Ovary (tissue), 9 donors: Measurements from ENCODE around the gene CYP27C1. TPM values are rescaled to one million over a fixed set of nuclear protein-coding genes. Genes with fewer than 3 reads are reported as not detected.

Experiments used
- DNase-seq, 5 donors: peaks; one replicate each; pipeline ENCODE4 v3.0.0-alpha.2; 2019 to 2020
- H3K27ac ChIP-seq, 2 donors: fragments of 200-600 bp; one replicate each; pipeline versions ENCODE4 v1.5.1 to v1.8.0; 2019 to 2022
- H3K27me3 ChIP-seq: fragments of 200-600 bp; one replicate; pipeline ENCODE4 v1.8.0; 2022
- H3K36me3 ChIP-seq: fragments of 200-600 bp; sonication (generic); one replicate; pipeline ENCODE4 v1.5.1; 2019
- H3K4me1 ChIP-seq: one replicate; pipeline ENCODE4 v1.8.1; 2013; ENCODE audit warnings: mild to moderate bottlenecking, moderate library complexity; ENCODE audit not compliant: insufficient read depth
- H3K4me3 ChIP-seq: fragments of 200-600 bp; sonication (generic); one replicate; pipeline ENCODE4 v1.5.1; 2017
- H3K9me3 ChIP-seq, 2 donors: fragments of 200-600 bp in 1 of 2; sonication (generic) in 1 of 2; one replicate each; pipeline versions ENCODE4 v1.5.1 to v1.8.1; 2013 to 2019; ENCODE audit warnings: mild to moderate bottlenecking in 1 of 2, moderate library complexity in 1 of 2
- CTCF ChIP-seq, 3 donors: fragments of 450-650 bp in 2 of 3; fragments of 200-600 bp in 1 of 3; IDR thresholded peaks; one replicate each; pipeline versions ENCODE4 v1.5.1 to v1.8.0; 2016 to 2022; ENCODE audit warnings: antibody characterized with exemption in 3 of 3, mild to moderate bottlenecking in 1 of 3
- EP300 ChIP-seq: sonication (generic); formaldehyde crosslinking; IDR thresholded peaks from one replicate; pipeline ENCODE4 v1.6.1; 2017; ENCODE audit warnings: antibody characterized with exemption
- POLR2A ChIP-seq: fragments of 450-650 bp; IDR thresholded peaks from one replicate; pipeline ENCODE4 v1.6.1; 2017; ENCODE audit warnings: antibody characterized with exemption, mild to moderate bottlenecking, moderate library complexity
- whole genome bisulfite sequencing, 3 donors: extraction: QIAGEN DNeasy Blood & Tissue Kit in 1 of 3; methylation state at CpG; one replicate each; pipeline versions ENCODE4 v1.1.5 to v1.1.7; 2013 to 2017; 5-methylcytosine and 5-hydroxymethylcytosine counted together
- intact Hi-C, 4 donors: fragments of 100-400 bp; cut with DNase I; formaldehyde crosslinking; loops; one replicate each; pipeline versions ENCODE4 v1.11.0 to v1.15.1; 2022 to 2023
- polyA plus RNA-seq, 2 donors: library from polyadenylated mRNA; stranded (reverse); fragments of 200-250 nt in 1 of 2; fragments of 350-450 nt in 1 of 2; fragmentation: Illumina TruSeq in 1 of 2; extraction: RNeasy Lipid Tissue Mini Kit (QIAGEN cat#74804) in 1 of 2; gene quantifications; one replicate each; pipeline ENCODE4 v1.2.3, GENCODE V29; 2013 to 2014
- total RNA-seq, 7 donors: library from RNA; depleted of rRNA in 2 of 7; stranded (reverse); fragments of >200 nt in 2 of 7; fragmentation: NEBNext Ultra II Directional in 3 of 7; extraction: Animal tissue kit (Norgen Biotek cat#: 25700) in 3 of 7; gene quantifications; one replicate each; pipeline versions ENCODE4 v1.1.0 to v1.2.4, GENCODE V29; 2016 to 2023
- donor health status: DM: no; HTN: no; CAD: no; lungs with moderate emphysema.
- donor health status: DM: no; HTN: no; CAD: no.
- donor health status: Bipolar disorder and iron deficiency.
- donor health status: DM: yes; HTN: yes; CAD: no.
- donor health status: DM: no; HTN: no; CAD: no.
- donor health status: DM: yes; HTN: yes; CAD: no.

Gene CYP27C1
- total and polyA plus RNA-seq, 9 donors: 0.07 to 0.52 (median 0.17) TPM; not detected in 1

- intact Hi-C loops: loop anchor here in 1 of 4 donors (5.0 kb wide), 1 partner anchor 106 kb away; no protein-coding TSS in a partner anchor
- no peaks in the 10 kb centered on the region for H3K27me3 ChIP-seq
- H3K4me1 ChIP-seq: peaks cover 9% of the 10 kb centered on the region
- peak in 1 of 5 donors; percentile 56 for DNase-seq
- H3K36me3 ChIP-seq: no peaks in the 10 kb centered on the region
- H3K27ac ChIP-seq: no peak overlapping the region
- 13 to 39% (median 39%) methylated on average over 6 of the region's 6 CpGs for WGBS, 3 donors
- H3K4me3 ChIP-seq: no peak overlapping the region
- H3K9me3 ChIP-seq: no peaks in the 10 kb centered on the region
- TF ChIP-seq CTCF (IDR thresholded peaks at IDR 0.05): no peak
- no peak for TF ChIP-seq POLR2A
Measured at GRCh38 chr2:127173057-127173456, 47.0 kb downstream of the CYP27C1 start.

- H3K36me3 ChIP-seq: no peaks in the 10 kb centered on the region
- H3K4me1 ChIP-seq: peaks cover 9% of the 10 kb centered on the region
- no peaks in the 10 kb centered on the region for H3K27me3 ChIP-seq
- TF ChIP-seq EP300 (no peak), POLR2A (no peak), CTCF (IDR thresholded peaks at IDR 0.05) (no peak)
- no peaks in the 10 kb centered on the region for H3K9me3 ChIP-seq
- H3K4me3 ChIP-seq: no peak overlapping the region
- 94 to 97% (median 96%) methylated on average over 6 of the region's 6 CpGs for WGBS, 3 donors
- intact Hi-C loops: loop anchor here in 1 of 4 donors (5.0 kb wide), 1 partner anchor 105 kb away; no protein-coding TSS in a partner anchor
- DNase-seq: no peak
- no peak overlapping the region for H3K27ac ChIP-seq
Measured at GRCh38 chr2:127172306-127172705, 47.8 kb downstream of the CYP27C1 start.

- intact Hi-C loops: loop anchor here in 1 of 4 donors (5.0 kb wide), 1 partner anchor 103 kb away; no protein-coding TSS in a partner anchor
Measured at GRCh38 chr2:127170452-127171197, 49.5 kb downstream of the CYP27C1 start.

GRCh38 chr2:127170021-127170420 lies 50.1 kb downstream of the CYP27C1 start:
- Histone ChIP-seq H3K4me3 (no peak overlapping the region), H3K36me3 (no peaks in the 10 kb centered on the region), H3K9me3 (no peaks in the 10 kb centered on the region), H3K4me1 (peaks cover 2% of the 10 kb centered on the region), H3K27ac (no peak overlapping the region), H3K27me3 (no peaks in the 10 kb centered on the region)
- intact Hi-C loops: loop anchor here in 1 of 4 donors (5.0 kb wide), 1 partner anchor 103 kb away; no protein-coding TSS in a partner anchor
- 86 to 93% (median 92%) methylated on average over 3 of the region's 3 CpGs for WGBS, 3 donors
- TF ChIP-seq POLR2A (no peak), CTCF (IDR thresholded peaks at IDR 0.05) (no peak), EP300 (no peak)
- DNase-seq: no peak

More at GRCh38 chr2:127170452-127171197, 49.5 kb downstream of the CYP27C1 start:
- DNase-seq: no peak
- Histone ChIP-seq H3K4me3 (no peak overlapping the region), H3K36me3 (no peaks in the 10 kb centered on the region), H3K27ac (no peak overlapping the region), H3K4me1 (peaks cover 7% of the 10 kb centered on the region), H3K27me3 (no peaks in the 10 kb centered on the region), H3K9me3 (no peaks in the 10 kb centered on the region)
- no peak for TF ChIP-seq EP300
- no peak for TF ChIP-seq POLR2A
- TF ChIP-seq CTCF (IDR thresholded peaks at IDR 0.05): no peak
- WGBS, 3 donors: 88 to 91% (median 90%) methylated on average over 10 of the region's 10 CpGs
